Measurements from ENCODE around the gene ITPRIPL1. TPM values are rescaled to one million over a fixed set of nuclear protein-coding genes. Genes with fewer than 3 reads are reported as not detected.

Gene ITPRIPL1
- total RNA-seq, 1 experiment from 2014 or later: not detected

DNA sequence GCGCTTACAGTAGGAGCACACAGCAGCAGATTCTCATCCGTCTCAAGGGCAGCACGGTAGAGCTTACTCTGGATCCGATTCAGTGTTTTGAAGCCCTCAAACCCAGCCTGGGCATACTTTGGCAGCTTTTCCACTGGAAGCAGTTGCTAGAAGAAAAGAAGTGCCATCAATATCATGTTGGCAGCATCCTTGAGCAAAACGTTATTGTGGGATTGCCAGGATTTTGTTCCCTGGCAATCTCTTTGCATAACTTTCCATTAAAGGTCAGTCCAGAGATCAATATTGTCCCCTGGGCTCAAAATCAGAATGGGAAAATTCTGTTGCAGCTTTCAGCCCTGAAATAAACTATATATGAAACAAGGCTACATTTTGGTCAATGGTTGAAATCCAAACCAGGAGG is 28.2 kb upstream of the ITPRIPL1 start:
- no peak overlapping the region for H3K27ac ChIP-seq (ENCODE audit: low read length)
- H3K9me3 ChIP-seq (ENCODE audit: low read length): no peaks in the 10 kb centered on the region
- H3K9ac ChIP-seq (ENCODE audit: low read length): no peak overlapping the region
- no peaks in the 10 kb centered on the region for H3K4me1 ChIP-seq (ENCODE audit: insufficient read depth, low read length)
- no TSS peak for BruUV-seq (replicated peaks)
- H3K4me3 ChIP-seq (ENCODE audit: low read length): no peak overlapping the region
- no peak for TF ChIP-seq EZH2phosphoT487 (IDR thresholded peaks at IDR 0.05; ENCODE audit: borderline replicate concordance, low read length)
- TF ChIP-seq EZH2 (IDR thresholded peaks at IDR 0.05; ENCODE audit: low read length, unreplicated experiment): no peak
- TF ChIP-seq, protein P1, sequence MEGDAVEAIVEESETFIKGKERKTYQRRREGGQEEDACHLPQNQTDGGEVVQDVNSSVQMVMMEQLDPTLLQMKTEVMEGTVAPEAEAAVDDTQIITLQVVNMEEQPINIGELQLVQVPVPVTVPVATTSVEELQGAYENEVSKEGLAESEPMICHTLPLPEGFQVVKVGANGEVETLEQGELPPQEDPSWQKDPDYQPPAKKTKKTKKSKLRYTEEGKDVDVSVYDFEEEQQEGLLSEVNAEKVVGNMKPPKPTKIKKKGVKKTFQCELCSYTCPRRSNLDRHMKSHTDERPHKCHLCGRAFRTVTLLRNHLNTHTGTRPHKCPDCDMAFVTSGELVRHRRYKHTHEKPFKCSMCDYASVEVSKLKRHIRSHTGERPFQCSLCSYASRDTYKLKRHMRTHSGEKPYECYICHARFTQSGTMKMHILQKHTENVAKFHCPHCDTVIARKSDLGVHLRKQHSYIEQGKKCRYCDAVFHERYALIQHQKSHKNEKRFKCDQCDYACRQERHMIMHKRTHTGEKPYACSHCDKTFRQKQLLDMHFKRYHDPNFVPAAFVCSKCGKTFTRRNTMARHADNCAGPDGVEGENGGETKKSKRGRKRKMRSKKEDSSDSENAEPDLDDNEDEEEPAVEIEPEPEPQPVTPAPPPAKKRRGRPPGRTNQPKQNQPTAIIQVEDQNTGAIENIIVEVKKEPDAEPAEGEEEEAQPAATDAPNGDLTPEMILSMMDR (conservative IDR thresholded peaks at IDR 0.05; ENCODE audit: low read depth, low read length): no peak
- no peaks in the 10 kb centered on the region for H3F3A ChIP-seq (ENCODE audit: low read length, unreplicated experiment)
- H4K20me1 ChIP-seq (ENCODE audit: low read length): peaks cover 5% of the 10 kb centered on the region; the same call in 1 of the 2 replicates
- H3K36me3 ChIP-seq (ENCODE audit: low read depth, low read length): peaks cover 89% of the 10 kb centered on the region
- no peaks in the 10 kb centered on the region for H3K9me2 ChIP-seq (replicated peaks; ENCODE audit: low read length)
- POLR2A ChIA-PET (ENCODE audit: unreplicated experiment): interaction anchor here (0.7 kb wide), 1 partner anchor 911 kb away, joined by 3 read pairs; no protein-coding TSS in a partner anchor
- H3K79me2 ChIP-seq (ENCODE audit: low read length): peaks cover 11% of the 10 kb centered on the region
- no peak for ATAC-seq
- no peak for DNase-seq
- H3K27me3 ChIP-seq (ENCODE audit: low read length): no peaks in the 10 kb centered on the region
- CTCF ChIA-PET: no interaction called here
- H2AFZ ChIP-seq (ENCODE audit: low read length): no peak overlapping the region
- H3K4me2 ChIP-seq (ENCODE audit: low read length): no peak overlapping the region
- intact Hi-C loops (cut with micrococcal nuclease): no loop called here

DNA sequence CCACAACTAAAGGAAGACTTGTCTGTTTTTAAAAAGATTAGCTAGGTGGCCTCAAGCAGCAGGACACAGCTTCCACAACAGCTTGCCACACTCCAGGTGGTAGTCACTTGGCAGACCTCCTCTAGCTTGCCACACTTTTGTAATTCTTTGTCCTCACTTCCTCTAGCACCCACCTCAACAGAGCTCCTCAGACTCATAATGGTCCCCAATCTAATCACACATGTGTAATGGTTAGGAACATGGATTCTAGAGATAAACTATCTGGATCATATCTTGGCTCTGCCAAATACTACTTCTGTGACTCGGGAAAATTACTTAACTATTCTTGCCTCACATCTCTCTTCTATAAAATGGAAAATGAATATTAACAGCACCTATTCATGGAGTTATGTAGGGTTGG is 23.3 kb upstream of the ITPRIPL1 start:
- no peak for DNase-seq
- Histone ChIP-seq H3K27me3 (ENCODE audit: low read length) (no peaks in the 10 kb centered on the region), H3K9me3 (ENCODE audit: low read length) (no peaks in the 10 kb centered on the region), H3K4me2 (ENCODE audit: low read length) (no peak overlapping the region), H4K20me1 (ENCODE audit: low read length) (peaks cover 18% of the 10 kb centered on the region; the same call in 1 of the 2 replicates), H3K79me2 (ENCODE audit: low read length) (peaks cover 56% of the 10 kb centered on the region), H3F3A (ENCODE audit: low read length, unreplicated experiment) (no peaks in the 10 kb centered on the region), H3K4me3 (ENCODE audit: low read length) (no peak overlapping the region), H3K36me3 (ENCODE audit: low read depth, low read length) (peaks cover 72% of the 10 kb centered on the region), H3K9ac (ENCODE audit: low read length) (no peak overlapping the region), H3K27ac (ENCODE audit: low read length) (no peak overlapping the region), H3K4me1 (ENCODE audit: insufficient read depth, low read length) (peaks cover 19% of the 10 kb centered on the region), H2AFZ (ENCODE audit: low read length) (no peak overlapping the region), H3K9me2 (replicated peaks; ENCODE audit: low read length) (no peaks in the 10 kb centered on the region)
- ChIA-PET POLR2A (ENCODE audit: unreplicated experiment) (no interaction called here), CTCF (no interaction called here)
- BruUV-seq (replicated peaks): no TSS peak
- intact Hi-C loops (cut with micrococcal nuclease): no loop called here
- no peak for TF ChIP-seq EZH2phosphoT487 (IDR thresholded peaks at IDR 0.05; ENCODE audit: borderline replicate concordance, low read length)
- no peak for TF ChIP-seq EZH2 (IDR thresholded peaks at IDR 0.05; ENCODE audit: low read length, unreplicated experiment)
- TF ChIP-seq, protein P1 (conservative IDR thresholded peaks at IDR 0.05; ENCODE audit: low read depth, low read length): no peak
- no peak for ATAC-seq

DNA sequence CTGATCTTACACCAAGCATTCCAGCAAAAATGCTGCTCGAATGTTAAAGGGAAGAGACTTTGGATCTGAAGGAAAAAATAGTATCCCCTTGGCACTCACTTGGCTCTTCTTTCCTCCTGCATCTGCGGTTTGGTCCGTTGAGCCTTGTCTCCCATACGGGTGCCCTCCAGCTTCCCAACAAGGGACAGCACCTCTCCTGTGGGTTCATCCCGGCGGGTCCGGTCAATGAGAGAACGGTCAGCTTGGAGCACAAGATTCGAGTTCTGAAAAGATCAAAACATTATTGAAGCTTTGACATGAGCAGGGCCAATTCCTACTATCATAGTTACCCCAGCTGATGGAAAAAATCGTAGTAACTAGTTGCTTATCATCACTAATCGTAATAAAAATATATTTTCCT is 20.5 kb upstream of the ITPRIPL1 start:
- TF ChIP-seq EZH2phosphoT487 (IDR thresholded peaks at IDR 0.05; ENCODE audit: borderline replicate concordance, low read length) (no peak), EZH2 (IDR thresholded peaks at IDR 0.05; ENCODE audit: low read length, unreplicated experiment) (no peak)
- TF ChIP-seq, protein P1 (conservative IDR thresholded peaks at IDR 0.05; ENCODE audit: low read depth, low read length): no peak
- Histone ChIP-seq H3K27me3 (ENCODE audit: low read length) (no peaks in the 10 kb centered on the region), H3K9me2 (replicated peaks; ENCODE audit: low read length) (no peaks in the 10 kb centered on the region), H3K4me3 (ENCODE audit: low read length) (peak overlapping the region; percentile 91), H2AFZ (ENCODE audit: low read length) (peak overlapping the region; percentile 81; the same call in 1 of the 2 replicates), H3K79me2 (ENCODE audit: low read length) (peaks cover 56% of the 10 kb centered on the region), H4K20me1 (ENCODE audit: low read length) (peaks cover 18% of the 10 kb centered on the region; the same call in 1 of the 2 replicates), H3K9ac (ENCODE audit: low read length) (peak overlapping the region; percentile 94), H3K4me1 (ENCODE audit: insufficient read depth, low read length) (peaks cover 19% of the 10 kb centered on the region), H3F3A (ENCODE audit: low read length, unreplicated experiment) (no peaks in the 10 kb centered on the region), H3K27ac (ENCODE audit: low read length) (no peak overlapping the region), H3K9me3 (ENCODE audit: low read length) (no peaks in the 10 kb centered on the region), H3K36me3 (ENCODE audit: low read depth, low read length) (peaks cover 44% of the 10 kb centered on the region), H3K4me2 (ENCODE audit: low read length) (peak overlapping the region; percentile 99)
- ChIA-PET POLR2A (ENCODE audit: unreplicated experiment) (interaction anchor here (0.6 kb wide), 1 partner anchor 173 kb away, joined by 3 read pairs; no protein-coding TSS in a partner anchor), CTCF (interaction anchor here (0.6 kb wide), 1 partner anchor 141 kb away, joined by 4 read pairs; no protein-coding TSS in a partner anchor)
- no peak for DNase-seq
- BruUV-seq (replicated peaks): no TSS peak
- no peak for ATAC-seq
- intact Hi-C loops (cut with micrococcal nuclease): loop anchor here (1.0 kb wide), 1 partner anchor 36 kb away; no protein-coding TSS in a partner anchor

Measured in PC-3 (cell line).